Lung (tissue), 12 donors: Measurements from ENCODE around the gene MUC20. TPM values are rescaled to one million over a fixed set of nuclear protein-coding genes. Genes with fewer than 3 reads are reported as not detected.

Experiments used
- ATAC-seq: fragments of 200-7000 bp; cut with Tn5 transposase; one replicate; pipeline ENCODE4 v1.9.1; 2020; ENCODE audit warnings: moderate number of reproducible peaks; ENCODE audit not compliant: insufficient read depth, low FRiP score
- DNase-seq, 3 donors: peaks; one replicate each; pipeline ENCODE4 v3.0.0-alpha.2; 2013 to 2017
- H3K27ac ChIP-seq, 2 donors: one replicate each; pipeline ENCODE4 v1.5.1; 2013; ENCODE audit warnings: mild to moderate bottlenecking in 2 of 2, moderate library complexity in 2 of 2, control low read depth in 1 of 2, inconsistent platforms in 1 of 2, low read depth in 1 of 2, low read length in 1 of 2
- H3K27me3 ChIP-seq, 3 donors: one replicate each; pipeline ENCODE4 v1.5.1; 2013; ENCODE audit warnings: low read length in 2 of 3; ENCODE audit not compliant: control insufficient read depth in 3 of 3, insufficient read depth in 3 of 3
- H3K36me3 ChIP-seq, 4 donors: one replicate each; pipeline ENCODE4 v1.5.1; 2013; ENCODE audit warnings: low read length in 4 of 4, mild to moderate bottlenecking in 1 of 4, moderate library complexity in 1 of 4; ENCODE audit not compliant: control insufficient read depth in 4 of 4, insufficient read depth in 4 of 4
- H3K4me1 ChIP-seq, 5 donors: one replicate each; pipeline ENCODE4 v1.5.1; 2013; ENCODE audit warnings: low read length in 5 of 5, mild to moderate bottlenecking in 2 of 5, moderate library complexity in 1 of 5; ENCODE audit not compliant: control insufficient read depth in 5 of 5, insufficient read depth in 5 of 5
- H3K4me3 ChIP-seq: one replicate; pipeline ENCODE4 v1.5.1; 2013; ENCODE audit warnings: mild to moderate bottlenecking, control low read depth, moderate library complexity
- H3K9ac ChIP-seq, 2 donors: one replicate each; pipeline ENCODE4 v1.5.1; 2013; ENCODE audit warnings: low read length in 2 of 2, control low read depth in 1 of 2; ENCODE audit not compliant: insufficient read depth in 1 of 2
- H3K9me3 ChIP-seq, 4 donors: one replicate each; pipeline ENCODE4 v1.5.1; 2013; ENCODE audit warnings: low read length in 3 of 4, mild to moderate bottlenecking in 1 of 4, moderate library complexity in 1 of 4; ENCODE audit not compliant: control insufficient read depth in 4 of 4, insufficient read depth in 3 of 4
- WGBS, 2 donors: extraction: QIAGEN DNeasy Blood & Tissue Kit; methylation state at CpG; one replicate each; pipeline ENCODE4 v1.1.7; 2013; 5-methylcytosine and 5-hydroxymethylcytosine counted together
- polyA plus RNA-seq, 2 donors: library from polyadenylated mRNA; stranded (reverse); fragments of 200-250 nt; gene quantifications; one replicate each; pipeline ENCODE4 v1.2.1, GENCODE V29; 2013
- total RNA-seq, 2 donors: library from RNA; depleted of rRNA in 1 of 2; stranded (reverse); fragments of >200 nt in 1 of 2; gene quantifications; one replicate each; pipeline ENCODE4 v1.2.1, GENCODE V29; 2014 to 2021
- TF ChIP-seq, protein P1 (sequence below): IDR thresholded peaks from 2 replicates; pipeline ENCODE4 v1.5.1; 2012; ENCODE audit warnings: mild to moderate bottlenecking; ENCODE audit errors: control extremely low read depth, extremely low read depth
- donor health status: control.
- donor health status: control.
- donor health status: Bipolar disorder and iron deficiency.
- donor health status: healthy.
- donor health status: DM: yes; HTN: yes; CAD: no.

MUC20 gene
- total and polyA plus RNA-seq, 4 donors, result 11.0 to 23.9 (median 18.2) TPM

DNA sequence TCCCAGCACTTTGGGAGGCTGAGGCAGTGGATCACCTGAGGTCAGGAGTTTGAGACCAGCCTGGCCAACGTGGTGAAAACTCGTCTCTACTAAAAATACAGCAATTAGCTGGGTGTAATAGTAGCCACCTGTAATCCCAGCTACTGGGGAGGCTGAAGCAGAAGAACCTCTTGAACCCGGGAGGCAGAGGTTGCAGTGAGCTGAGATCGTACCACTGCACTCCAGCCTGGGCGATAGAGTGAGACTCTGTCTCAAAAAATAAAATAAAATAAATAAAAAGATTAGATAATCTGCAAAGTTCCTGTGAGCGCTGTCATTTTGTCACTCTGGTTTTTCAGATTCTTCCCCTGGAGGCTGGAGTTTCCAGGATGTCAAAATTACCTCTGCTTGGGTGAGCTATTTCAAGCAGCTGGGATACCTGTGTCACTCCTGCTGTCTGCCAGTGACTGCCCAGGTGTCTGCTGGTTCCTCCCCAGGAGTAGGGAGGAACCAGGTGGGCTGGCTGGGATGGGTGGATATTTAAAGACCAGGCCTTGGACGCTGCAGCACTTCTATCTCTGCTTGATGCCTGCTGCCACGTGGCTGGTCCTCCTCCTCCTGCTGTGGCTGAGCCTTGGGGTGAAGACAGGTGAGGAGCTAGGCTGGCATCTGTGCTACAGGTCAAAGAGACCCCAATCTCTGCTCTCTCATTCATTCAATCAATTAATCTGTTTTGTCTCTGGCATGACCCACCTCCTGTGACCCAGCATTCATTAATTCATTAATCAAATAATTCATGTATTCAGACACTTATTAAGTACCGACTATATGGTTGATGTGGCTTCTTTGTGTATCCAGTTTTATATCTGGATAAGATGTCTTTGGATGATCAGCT, 19.5 kb upstream of the MUC20 start:
- Histone ChIP-seq H3K9me3 (no peaks in the 10 kb centered on the region), H3K9ac (no peak overlapping the region), H3K4me3 (no peak overlapping the region), H3K27me3 (no peaks in the 10 kb centered on the region), H3K4me1 (no peaks in the 10 kb centered on the region), H3K36me3 (peaks cover 0 to 8% (median 3%) of the 10 kb centered on the region in 4 donors), H3K27ac (no peak overlapping the region)
- DNase-seq (no peak), ATAC-seq (no peak)
- WGBS, 2 donors, result 81 to 82% methylated on average over 9 of the region's 9 CpGs
- TF ChIP-seq, protein P1, sequence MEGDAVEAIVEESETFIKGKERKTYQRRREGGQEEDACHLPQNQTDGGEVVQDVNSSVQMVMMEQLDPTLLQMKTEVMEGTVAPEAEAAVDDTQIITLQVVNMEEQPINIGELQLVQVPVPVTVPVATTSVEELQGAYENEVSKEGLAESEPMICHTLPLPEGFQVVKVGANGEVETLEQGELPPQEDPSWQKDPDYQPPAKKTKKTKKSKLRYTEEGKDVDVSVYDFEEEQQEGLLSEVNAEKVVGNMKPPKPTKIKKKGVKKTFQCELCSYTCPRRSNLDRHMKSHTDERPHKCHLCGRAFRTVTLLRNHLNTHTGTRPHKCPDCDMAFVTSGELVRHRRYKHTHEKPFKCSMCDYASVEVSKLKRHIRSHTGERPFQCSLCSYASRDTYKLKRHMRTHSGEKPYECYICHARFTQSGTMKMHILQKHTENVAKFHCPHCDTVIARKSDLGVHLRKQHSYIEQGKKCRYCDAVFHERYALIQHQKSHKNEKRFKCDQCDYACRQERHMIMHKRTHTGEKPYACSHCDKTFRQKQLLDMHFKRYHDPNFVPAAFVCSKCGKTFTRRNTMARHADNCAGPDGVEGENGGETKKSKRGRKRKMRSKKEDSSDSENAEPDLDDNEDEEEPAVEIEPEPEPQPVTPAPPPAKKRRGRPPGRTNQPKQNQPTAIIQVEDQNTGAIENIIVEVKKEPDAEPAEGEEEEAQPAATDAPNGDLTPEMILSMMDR, result no peak

DNA sequence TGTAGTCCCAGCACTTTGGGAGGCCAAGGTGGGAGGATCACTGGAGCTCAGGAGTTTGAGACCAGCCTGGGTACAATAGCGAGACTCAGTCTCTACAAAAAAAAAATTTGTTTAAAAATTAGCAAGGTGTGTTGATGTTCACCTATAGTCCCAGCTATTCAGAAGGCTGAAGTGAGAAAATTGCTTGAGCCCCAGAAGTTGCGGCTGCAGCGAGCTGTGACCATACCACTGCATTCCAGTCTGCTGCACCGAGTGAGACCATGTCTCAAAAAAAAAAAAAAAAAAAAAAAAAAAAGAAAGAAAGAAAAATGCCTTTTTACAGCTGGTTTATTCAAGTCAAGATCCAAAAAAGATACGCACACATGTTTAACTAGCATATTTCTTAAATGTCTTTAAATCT, 17.0 kb upstream of the MUC20 start:
- Histone ChIP-seq H3K27me3 (no peaks in the 10 kb centered on the region), H3K36me3 (peaks cover 0 to 10% (median 0%) of the 10 kb centered on the region in 4 donors), H3K27ac (no peak overlapping the region), H3K4me1 (no peaks in the 10 kb centered on the region), H3K9me3 (peaks cover 0 to 2% (median 0%) of the 10 kb centered on the region in 4 donors), H3K9ac (no peak overlapping the region), H3K4me3 (no peak overlapping the region)
- TF ChIP-seq, protein P1, result no peak
- DNase-seq (no peak), ATAC-seq (no peak)
- 88 to 93% methylated on average over 5 of the region's 5 CpGs for WGBS, 2 donors

DNA sequence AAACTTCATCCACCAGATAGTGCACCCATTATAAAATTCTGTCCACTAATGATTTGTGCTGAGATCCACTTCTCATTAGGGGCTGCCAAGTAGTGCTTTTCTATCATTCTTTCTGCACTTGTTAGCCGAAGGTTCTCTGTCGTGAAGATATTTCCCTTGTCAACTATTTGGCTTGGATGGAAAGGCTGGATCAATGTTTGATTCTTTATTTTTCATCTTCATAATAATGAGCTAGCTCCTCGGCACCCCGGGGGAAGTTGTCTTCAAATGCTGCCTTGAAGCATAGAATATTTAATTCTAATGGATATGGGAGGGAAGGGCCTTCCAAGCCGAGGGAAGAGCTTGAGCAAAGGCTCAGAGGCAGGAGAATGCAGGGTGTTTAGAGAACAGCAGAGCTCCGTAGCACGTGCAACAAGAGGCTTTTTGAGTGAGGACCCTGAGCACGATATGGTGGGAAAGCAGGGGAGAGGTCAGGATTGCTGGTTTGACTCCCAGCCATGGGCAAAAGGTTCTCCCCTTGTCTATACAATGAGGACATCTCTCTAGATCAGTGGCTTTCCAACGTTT, 16.3 kb upstream of the MUC20 start:
- DNase-seq, result no peak
- TF ChIP-seq, protein P1, result no peak
- WGBS, 2 donors, result 63 to 77% methylated on average over 9 of the region's 9 CpGs

More for the DNA sequence above, 16.3 kb upstream of the MUC20 start:
- H3K4me1 ChIP-seq, result no peaks in the 10 kb centered on the region
- H3K36me3 ChIP-seq, result peaks cover 0 to 13% (median 2%) of the 10 kb centered on the region in 4 donors
- H3K9me3 ChIP-seq, result peaks cover 0 to 2% (median 0%) of the 10 kb centered on the region in 4 donors
- no peak overlapping the region for H3K27ac ChIP-seq
- H3K4me3 ChIP-seq, result no peak overlapping the region
- no peak for ATAC-seq
- no peaks in the 10 kb centered on the region for H3K27me3 ChIP-seq
- H3K9ac ChIP-seq, result no peak overlapping the region
